CD4-positive, alpha-beta T cell (primary cell): Measurements from ENCODE around the gene CTNNA2. TPM values are rescaled to one million over a fixed set of nuclear protein-coding genes. Genes with fewer than 3 reads are reported as not detected.

Experiments used
- ATAC-seq: fragments of 200-7000 bp; cut with Tn5 transposase; one replicate; pipeline ENCODE4 v1.10.0; 2022; ENCODE audit warnings: mild to moderate bottlenecking; ENCODE audit not compliant: poor library complexity
- CTCF ChIA-PET: fragments of 350-600 bp; sonication (Branson Sonifier 250); formaldehyde crosslinking; loops from one replicate; lab custom pipeline; 2021; ENCODE audit warnings: antibody characterized with exemption, inconsistent platforms; lab: Charles Lee
- POLR2A ChIA-PET: fragments of 350-600 bp; sonication (Branson Sonifier 250); formaldehyde crosslinking; loops from one replicate; lab custom pipeline; 2021; ENCODE audit warnings: antibody characterized with exemption, inconsistent platforms; lab: Charles Lee
- DNase-seq, 14 experiments: peaks; one replicate each; pipeline ENCODE4 v3.0.0-alpha.2; 2013 to 2020; ENCODE audit warnings: mixed read lengths in 2 of 14
- H3K27ac ChIP-seq, 2 donors: one replicate each; pipeline versions ENCODE4 v1.5.1 to v1.7.0; 2013; ENCODE audit warnings: low read length in 2 of 2, low read depth in 1 of 2, mild to moderate bottlenecking in 1 of 2
- H3K27me3 ChIP-seq, 2 experiments: 1 replicate in 1 of 2; 2 replicates in 1 of 2; pipeline versions ENCODE4 v1.6.1 to v1.7.0; 2013; ENCODE audit warnings: low read length in 2 of 2, control low read depth in 1 of 2, mild to moderate bottlenecking in 1 of 2, moderate library complexity in 1 of 2; ENCODE audit not compliant: insufficient read depth in 2 of 2, control insufficient read depth in 1 of 2
- H3K36me3 ChIP-seq: one replicate; pipeline ENCODE4 v1.6.1; 2013; ENCODE audit warnings: low read length, control low read depth; ENCODE audit not compliant: insufficient read depth
- H3K4me1 ChIP-seq: one replicate; pipeline ENCODE4 v1.6.1; 2013; ENCODE audit warnings: low read length, control low read depth; ENCODE audit not compliant: insufficient read depth
- H3K4me3 ChIP-seq: one replicate; pipeline ENCODE4 v1.5.1; 2013; ENCODE audit warnings: mild to moderate bottlenecking, low read length, moderate library complexity
- H3K9me3 ChIP-seq, 2 experiments: 1 replicate in 1 of 2; 2 replicates in 1 of 2; pipeline versions ENCODE4 v1.6.1 to v1.7.0; 2013; ENCODE audit warnings: low read length in 2 of 2, mild to moderate bottlenecking in 2 of 2, control low read depth in 1 of 2, moderate library complexity in 1 of 2; ENCODE audit not compliant: control insufficient read depth in 1 of 2, insufficient read depth in 1 of 2
- H3K27ac Mint-ChIP-seq: one replicate; pipeline ENCODE4 v1.8.0; 2020; ENCODE audit warnings: mixed read lengths
- H3K27me3 Mint-ChIP-seq: one replicate; pipeline ENCODE4 v1.8.0; 2021; ENCODE audit warnings: mixed read lengths
- H3K36me3 Mint-ChIP-seq: one replicate; pipeline ENCODE4 v1.8.0; 2021; ENCODE audit warnings: low read depth, mixed read lengths
- H3K4me1 Mint-ChIP-seq: one replicate; pipeline ENCODE4 v1.8.0; 2021; ENCODE audit warnings: low read depth, mixed read lengths
- H3K4me3 Mint-ChIP-seq: one replicate; pipeline ENCODE4 v1.8.0; 2020; ENCODE audit warnings: mild to moderate bottlenecking, mixed read lengths
- H3K9me3 Mint-ChIP-seq: one replicate; pipeline ENCODE4 v1.8.0; 2020; ENCODE audit warnings: mixed read lengths
- intact Hi-C, 2 experiments: fragments of 100-400 bp; cut with DNase I in 1 of 2; cut with micrococcal nuclease in 1 of 2; formaldehyde crosslinking; loops; one replicate each; pipeline versions ENCODE4 v1.15.1 to v1.9.0; 2023 to 2025; cut with DNase I, micrococcal nuclease
- total RNA-seq, 174 experiments: library from RNA in 2 of 174; stranded (reverse) in 2 of 174; gene quantifications; one replicate each; pipeline ENCODE4 v1.2.3 and lab custom pipeline; 2021 to 2026
- TF ChIP-seq, protein P1 (sequence below): fragments of 200-600 bp; IDR thresholded peaks from one replicate; pipeline ENCODE4 v1.8.0; 2022; ENCODE audit warnings: antibody characterized with exemption, mild to moderate bottlenecking

Gene CTNNA2
- total RNA-seq, 2 experiments from 2014 or later: not detected

DNA sequence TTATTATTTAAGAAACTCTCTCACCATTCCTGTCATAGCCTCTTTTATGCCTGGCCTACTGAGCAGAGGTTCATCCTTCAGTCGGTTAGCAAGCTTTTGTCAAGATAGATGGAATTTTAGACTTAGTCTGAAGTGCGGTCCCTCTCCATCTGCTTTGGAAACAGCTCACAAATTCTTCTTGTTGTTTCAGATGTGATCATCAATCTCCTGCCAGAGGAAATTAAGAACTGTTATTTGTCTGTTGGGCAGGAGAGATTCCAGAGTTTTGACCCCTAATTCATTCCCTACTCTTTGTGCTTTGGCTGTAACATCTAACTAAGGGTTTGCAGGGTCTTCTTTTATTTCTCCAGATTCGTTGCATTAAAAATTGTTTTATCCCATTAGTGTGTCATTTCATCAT lies 735.3 kb downstream of the CTNNA2 start:
- Mint-ChIP-seq H3K27me3 (no peaks in the 10 kb centered on the region), H3K9me3 (peaks cover 2% of the 10 kb centered on the region), H3K4me3 (no peak overlapping the region), H3K4me1 (no peaks in the 10 kb centered on the region), H3K27ac (no peak overlapping the region), H3K36me3 (no peaks in the 10 kb centered on the region)
- Histone ChIP-seq H3K4me3 (no peak overlapping the region), H3K4me1 (no peaks in the 10 kb centered on the region), H3K9me3 (no peaks in the 10 kb centered on the region), H3K27me3 (no peaks in the 10 kb centered on the region), H3K36me3 (no peaks in the 10 kb centered on the region), H3K27ac (no peak overlapping the region)
- TF ChIP-seq, protein P1, sequence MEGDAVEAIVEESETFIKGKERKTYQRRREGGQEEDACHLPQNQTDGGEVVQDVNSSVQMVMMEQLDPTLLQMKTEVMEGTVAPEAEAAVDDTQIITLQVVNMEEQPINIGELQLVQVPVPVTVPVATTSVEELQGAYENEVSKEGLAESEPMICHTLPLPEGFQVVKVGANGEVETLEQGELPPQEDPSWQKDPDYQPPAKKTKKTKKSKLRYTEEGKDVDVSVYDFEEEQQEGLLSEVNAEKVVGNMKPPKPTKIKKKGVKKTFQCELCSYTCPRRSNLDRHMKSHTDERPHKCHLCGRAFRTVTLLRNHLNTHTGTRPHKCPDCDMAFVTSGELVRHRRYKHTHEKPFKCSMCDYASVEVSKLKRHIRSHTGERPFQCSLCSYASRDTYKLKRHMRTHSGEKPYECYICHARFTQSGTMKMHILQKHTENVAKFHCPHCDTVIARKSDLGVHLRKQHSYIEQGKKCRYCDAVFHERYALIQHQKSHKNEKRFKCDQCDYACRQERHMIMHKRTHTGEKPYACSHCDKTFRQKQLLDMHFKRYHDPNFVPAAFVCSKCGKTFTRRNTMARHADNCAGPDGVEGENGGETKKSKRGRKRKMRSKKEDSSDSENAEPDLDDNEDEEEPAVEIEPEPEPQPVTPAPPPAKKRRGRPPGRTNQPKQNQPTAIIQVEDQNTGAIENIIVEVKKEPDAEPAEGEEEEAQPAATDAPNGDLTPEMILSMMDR: no peak
- DNase-seq (no peak), ATAC-seq (no peak)
- CTCF ChIA-PET: no interaction called here
- POLR2A ChIA-PET: no interaction called here
- intact Hi-C loops: no loop called here

DNA sequence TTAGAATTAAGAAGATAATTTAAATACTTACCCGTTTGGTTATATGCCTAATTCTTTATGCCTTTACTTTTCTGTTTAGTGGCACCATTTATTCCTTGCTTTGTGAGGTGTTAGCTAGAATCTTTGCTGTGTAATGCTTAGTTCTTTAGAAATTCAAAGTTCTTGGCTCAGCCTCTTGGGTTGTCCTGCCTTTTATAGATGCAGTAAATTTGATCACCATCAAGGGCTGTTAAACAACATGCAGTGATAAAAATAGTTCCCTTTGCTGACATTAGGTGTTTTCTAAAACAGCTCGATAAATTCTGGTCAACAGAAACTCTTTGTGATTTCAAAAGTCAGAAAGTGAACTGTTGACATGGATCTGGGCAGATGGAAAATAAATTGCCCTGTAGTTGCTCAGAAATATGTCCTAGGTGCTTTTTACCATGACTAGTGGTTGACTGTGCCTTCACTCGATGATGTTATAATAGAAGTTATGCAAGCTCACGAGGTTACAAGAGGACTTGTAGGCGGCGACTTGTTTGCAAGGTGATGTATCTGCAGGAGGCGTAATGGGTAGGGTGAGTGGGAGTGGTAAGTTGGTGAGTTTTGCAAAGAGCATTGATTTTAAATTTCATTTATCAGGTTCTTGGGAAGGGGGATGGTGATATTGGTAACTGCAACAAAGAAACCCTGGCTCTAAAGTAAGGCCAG lies 739.6 kb downstream of the CTNNA2 start:
- H3K27me3 Mint-ChIP-seq: no peaks in the 10 kb centered on the region
- Histone ChIP-seq H3K27ac (no peak overlapping the region), H3K27me3 (no peaks in the 10 kb centered on the region), H3K4me3 (no peak overlapping the region), H3K36me3 (no peaks in the 10 kb centered on the region), H3K9me3 (no peaks in the 10 kb centered on the region), H3K4me1 (no peaks in the 10 kb centered on the region)
- no peak overlapping the region for H3K27ac Mint-ChIP-seq
- TF ChIP-seq, protein P1: no peak
- peaks cover 4% of the 10 kb centered on the region for H3K9me3 Mint-ChIP-seq
- no peak for DNase-seq
- ChIA-PET POLR2A (no interaction called here), CTCF (no interaction called here)
- H3K4me3 Mint-ChIP-seq: no peak overlapping the region
- H3K36me3 Mint-ChIP-seq: no peaks in the 10 kb centered on the region
- no peaks in the 10 kb centered on the region for H3K4me1 Mint-ChIP-seq
- ATAC-seq: no peak
- intact Hi-C loops: no loop called here

DNA sequence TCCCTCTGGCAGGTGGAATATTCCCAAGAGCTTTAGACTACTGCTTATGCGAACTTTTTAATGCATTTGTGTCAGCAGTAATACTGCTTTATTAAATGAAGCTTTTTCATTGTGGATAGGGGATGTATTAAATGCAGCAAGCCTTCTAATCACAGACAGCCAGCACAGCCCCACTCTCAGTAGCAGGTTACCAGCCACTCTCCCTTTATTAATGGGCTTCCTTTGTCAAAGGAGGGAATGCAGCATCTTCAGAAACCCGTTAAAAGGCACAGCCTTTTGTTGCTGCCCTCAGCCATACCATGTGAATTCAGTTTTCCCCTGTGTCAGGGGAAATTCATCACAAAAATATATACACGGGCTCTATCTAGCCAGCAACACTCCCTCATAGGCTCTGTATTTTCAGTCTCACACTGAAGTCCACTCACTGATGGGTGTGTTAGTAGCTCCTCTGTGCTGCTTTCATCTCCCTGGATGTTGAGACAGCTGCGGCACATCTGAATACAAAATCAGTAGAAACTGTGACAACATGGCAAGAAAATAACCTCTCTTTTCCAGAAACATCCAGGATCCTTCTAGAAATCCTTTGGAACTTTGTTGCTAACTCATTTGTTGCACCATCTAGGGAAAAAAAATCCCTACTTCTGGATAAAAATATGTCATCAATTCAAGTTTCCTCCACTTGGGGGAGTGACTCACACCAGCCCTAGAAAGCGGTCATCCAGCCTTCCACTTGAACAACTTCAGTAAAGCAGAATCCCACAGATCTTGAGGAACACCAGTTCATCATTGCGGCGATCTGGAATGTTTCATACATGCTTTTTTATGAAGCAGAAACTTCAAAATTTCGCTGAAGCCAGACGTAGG lies 743.3 kb downstream of the CTNNA2 start:
- no peaks in the 10 kb centered on the region for H3K4me1 Mint-ChIP-seq
- TF ChIP-seq, protein P1: no peak
- H3K9me3 ChIP-seq: no peaks in the 10 kb centered on the region
- H3K27me3 ChIP-seq: no peaks in the 10 kb centered on the region
- H3K36me3 ChIP-seq: no peaks in the 10 kb centered on the region
- no peak overlapping the region for H3K4me3 Mint-ChIP-seq
- H3K27me3 Mint-ChIP-seq: no peaks in the 10 kb centered on the region
- H3K4me3 ChIP-seq: no peak overlapping the region
- ChIA-PET POLR2A (no interaction called here), CTCF (no interaction called here)
- peaks cover 4% of the 10 kb centered on the region for H3K9me3 Mint-ChIP-seq
- no peak overlapping the region for H3K27ac ChIP-seq
- ATAC-seq (no peak), DNase-seq (no peak)
- no peaks in the 10 kb centered on the region for H3K4me1 ChIP-seq
- H3K27ac Mint-ChIP-seq: no peak overlapping the region
- H3K36me3 Mint-ChIP-seq: no peaks in the 10 kb centered on the region
- intact Hi-C loops: no loop called here
